Esophagus squamous epithelium (tissue), 5 donors: ENCODE results near the gene VWDE. TPM values are rescaled to one million over a fixed set of nuclear protein-coding genes. Genes with fewer than 3 reads are reported as not detected.

ENCODE experiments used
- DNase-seq: peaks from one replicate; lab custom pipeline; 2025; lab: John Stamatoyannopoulos, UW
- H3K27ac ChIP-seq, 4 donors: fragments of 200-600 bp; sonication (generic); one replicate each; pipeline ENCODE4 v1.5.1; 2016 to 2019; ENCODE audit warnings: mild to moderate bottlenecking in 1 of 4
- H3K27me3 ChIP-seq, 4 donors: fragments of 200-600 bp; sonication (generic); 1 replicate in 3 of 4; 2 replicates in 1 of 4; pipeline versions ENCODE4 v1.5.1 to v1.6.0; 2017 to 2021; ENCODE audit warnings: antibody characterized with exemption in 1 of 4
- H3K36me3 ChIP-seq, 3 donors: fragments of 200-600 bp; sonication (generic); one replicate each; pipeline ENCODE4 v1.5.1; 2016 to 2019
- H3K4me1 ChIP-seq, 3 donors: fragments of 200-600 bp; sonication (generic); one replicate each; pipeline ENCODE4 v1.5.1; 2017 to 2019
- H3K4me3 ChIP-seq, 4 donors: fragments of 200-600 bp; sonication (generic); 1 replicate in 3 of 4; 2 replicates in 1 of 4; pipeline ENCODE4 v1.5.1; 2016 to 2019; ENCODE audit warnings: mild to moderate bottlenecking in 2 of 4, moderate library complexity in 1 of 4
- H3K9me3 ChIP-seq, 3 donors: fragments of 200-600 bp; sonication (generic); one replicate each; pipeline ENCODE4 v1.5.1; 2016 to 2019
- CTCF ChIP-seq, 6 experiments: fragments of 450-650 bp in 4 of 6; fragments of 200-600 bp in 2 of 6; sonication (generic) in 2 of 6; IDR thresholded peaks; one replicate each; pipeline ENCODE4 v1.5.1; 2016 to 2019; ENCODE audit warnings: antibody characterized with exemption in 6 of 6, mild to moderate bottlenecking in 4 of 6, moderate library complexity in 4 of 6
- POLR2A ChIP-seq, 4 donors: fragments of 450-650 bp; IDR thresholded peaks; one replicate each; pipeline ENCODE4 v1.6.1; 2017; ENCODE audit warnings: antibody characterized with exemption in 4 of 4, mild to moderate bottlenecking in 4 of 4, moderate library complexity in 3 of 4
- WGBS, 2 donors: methylation state at CpG; one replicate each; pipeline ENCODE4 v1.1.5; 2018; 5-methylcytosine and 5-hydroxymethylcytosine counted together
- intact Hi-C: fragments of 100-400 bp; cut with DNase I; formaldehyde crosslinking; loops from one replicate; pipeline ENCODE4 v1.15.0; 2022
- total RNA-seq, 4 donors: library from RNA; depleted of rRNA; stranded (reverse); fragments of >200 nt; gene quantifications; one replicate each; pipeline ENCODE4 v1.1.0, GENCODE V29; 2016
- donor health status: DM: yes; HTN: yes; CAD: no.

The VWDE gene
- total RNA-seq, 4 donors from 2014 or later: 0.62 to 2.9 (median 1.2) TPM

- DNase-seq: no peak
- Histone ChIP-seq H3K4me3 (no peak overlapping the region), H3K4me1 (peaks cover 0 to 28% (median 7%) of the 10 kb centered on the region in 3 donors), H3K27ac (no peak overlapping the region), H3K27me3 (no peaks in the 10 kb centered on the region), H3K9me3 (no peaks in the 10 kb centered on the region), H3K36me3 (no peaks in the 10 kb centered on the region)
- TF ChIP-seq CTCF (IDR thresholded peaks at IDR 0.05): no peak
- TF ChIP-seq POLR2A (IDR thresholded peaks at IDR 0.05): no peak
- intact Hi-C loops: no loop called here
- WGBS, 2 donors: 63 to 93% methylated on average over 4 of the region's 4 CpGs
These were observed 103.2 kb downstream of the VWDE start for GRCh38 chr7:12300415-12300814.

- 82 to 100% methylated on average over 1 to 3 of the region's 3 CpGs for WGBS, 2 donors
- no peaks in the 10 kb centered on the region for H3K9me3 ChIP-seq
- TF ChIP-seq POLR2A (IDR thresholded peaks at IDR 0.05) (no peak), CTCF (IDR thresholded peaks at IDR 0.05) (no peak)
- intact Hi-C loops: no loop called here
- no peak overlapping the region for H3K27ac ChIP-seq
- peaks cover 0 to 28% (median 7%) of the 10 kb centered on the region in 3 donors for H3K4me1 ChIP-seq
- no peaks in the 10 kb centered on the region for H3K27me3 ChIP-seq
- H3K4me3 ChIP-seq: no peak overlapping the region
- DNase-seq: no peak
- H3K36me3 ChIP-seq: no peaks in the 10 kb centered on the region
These were observed 104.3 kb downstream of the VWDE start for GRCh38 chr7:12299367-12299766.

- H3K27me3 ChIP-seq: no peaks in the 10 kb centered on the region
- DNase-seq: no peak
- peaks cover 0 to 12% (median under 1%) of the 10 kb centered on the region in 3 donors for H3K4me1 ChIP-seq
- no peak overlapping the region for H3K4me3 ChIP-seq
- no peaks in the 10 kb centered on the region for H3K9me3 ChIP-seq
- no peak overlapping the region for H3K27ac ChIP-seq
- intact Hi-C loops: no loop called here
- no peaks in the 10 kb centered on the region for H3K36me3 ChIP-seq
- TF ChIP-seq CTCF (IDR thresholded peaks at IDR 0.05) (no peak), POLR2A (IDR thresholded peaks at IDR 0.05) (no peak)
- WGBS, 2 donors: 67 to 74% methylated on average over 3 of the region's 3 CpGs
These were observed 106.2 kb downstream of the VWDE start for GRCh38 chr7:12297283-12298108.

- 67 to 75% methylated on average over 4 to 7 of the region's 7 CpGs for WGBS, 2 donors
- DNase-seq: no peak
- Histone ChIP-seq H3K4me1 (peaks cover 0 to 7% (median 0%) of the 10 kb centered on the region in 3 donors), H3K27ac (no peak overlapping the region), H3K9me3 (peaks cover 0 to 11% (median 5%) of the 10 kb centered on the region in 3 donors), H3K4me3 (no peak overlapping the region), H3K36me3 (no peaks in the 10 kb centered on the region), H3K27me3 (no peaks in the 10 kb centered on the region)
- no peak for TF ChIP-seq CTCF (IDR thresholded peaks at IDR 0.05)
- TF ChIP-seq POLR2A (IDR thresholded peaks at IDR 0.05): no peak
- intact Hi-C loops: no loop called here
These were observed 107.6 kb downstream of the VWDE start for GRCh38 chr7:12296051-12296570.

- DNase-seq: no peak
- Histone ChIP-seq H3K9me3 (peaks cover 0 to 11% (median 5%) of the 10 kb centered on the region in 3 donors), H3K27me3 (no peaks in the 10 kb centered on the region), H3K4me1 (peaks cover 0 to 7% (median 0%) of the 10 kb centered on the region in 3 donors), H3K4me3 (no peak overlapping the region), H3K27ac (no peak overlapping the region), H3K36me3 (no peaks in the 10 kb centered on the region)
- WGBS, 2 donors: 27 to 47% methylated on average over 2 of the region's 2 CpGs
- TF ChIP-seq POLR2A (IDR thresholded peaks at IDR 0.05) (no peak), CTCF (IDR thresholded peaks at IDR 0.05) (no peak)
- intact Hi-C loops: no loop called here
These were observed 109.0 kb downstream of the VWDE start for GRCh38 chr7:12294701-12295100.
